CD4-positive, alpha-beta T cell treated with Interleukin-4 for 1 hour (primary cell): ENCODE data around the gene CABP7.

ENCODE experiments used
- DNase-seq, 2 donors: peaks; one replicate each; pipeline ENCODE4 v3.0.0-alpha.2; 2020 to 2022

Gene CABP7

DNA sequence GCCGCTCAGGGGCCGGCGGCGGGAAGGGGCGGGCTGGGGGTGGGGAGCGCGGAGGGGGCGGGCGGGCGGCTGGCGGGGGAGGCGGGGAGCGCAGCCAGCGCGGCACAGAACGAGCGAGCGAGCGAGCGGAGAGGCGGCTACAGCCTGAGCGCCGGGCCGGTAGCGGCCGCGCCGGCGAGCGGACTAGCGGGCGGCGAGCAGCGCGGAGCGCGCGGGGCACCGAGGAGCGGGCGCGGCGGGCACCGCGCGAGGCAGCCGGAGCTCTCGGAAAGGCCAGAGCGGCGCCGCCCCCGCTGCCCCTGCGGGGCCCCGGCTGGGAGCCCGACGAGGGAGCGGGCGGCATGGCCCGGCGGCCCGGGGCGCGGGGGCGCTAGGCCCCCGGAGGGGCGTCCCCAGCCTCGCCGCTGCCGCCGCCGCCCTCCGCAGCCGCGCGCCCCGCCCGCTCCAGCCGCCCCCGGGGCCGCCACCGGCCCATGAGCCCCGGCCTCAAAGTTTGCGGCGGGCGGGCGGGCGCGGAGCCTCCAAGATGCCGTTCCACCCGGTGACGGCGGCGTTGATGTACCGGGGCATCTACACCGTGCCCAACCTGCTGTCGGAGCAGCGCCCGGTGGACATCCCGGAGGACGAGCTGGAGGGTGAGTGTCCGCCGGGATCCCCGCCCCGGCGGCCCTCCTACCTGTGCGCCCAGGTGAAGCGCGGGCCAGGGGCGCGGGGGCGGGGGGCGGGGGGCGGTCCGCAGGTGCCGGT is at the start of gene CABP7:
CABP7 (plus strand) TSS at position 105 of the 747 bp plus-strand sequence; CDS start at position 527, 422 bp downstream.
- no peak for DNase-seq

DNA sequence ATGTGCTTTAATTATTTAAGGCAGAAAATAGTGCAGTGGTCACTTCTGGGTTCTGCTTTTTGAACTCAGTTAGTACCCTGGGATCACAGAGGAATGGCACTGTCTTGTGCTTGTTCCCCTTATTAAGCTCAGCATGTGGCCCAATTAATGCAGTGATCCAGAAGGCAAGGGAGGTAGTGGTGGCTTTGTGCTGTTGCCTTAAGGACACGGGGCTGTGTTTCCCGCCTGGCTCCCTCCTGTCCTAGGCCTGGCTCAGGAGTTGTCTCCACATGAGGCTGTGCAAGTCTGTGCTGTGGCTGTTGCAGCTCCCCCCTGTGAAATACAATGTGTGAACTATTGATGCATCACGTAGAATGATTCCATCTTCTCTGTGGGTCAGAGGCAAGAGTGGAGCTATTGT is 49.2 kb upstream of the CABP7 start:
- DNase-seq = no peak

DNA sequence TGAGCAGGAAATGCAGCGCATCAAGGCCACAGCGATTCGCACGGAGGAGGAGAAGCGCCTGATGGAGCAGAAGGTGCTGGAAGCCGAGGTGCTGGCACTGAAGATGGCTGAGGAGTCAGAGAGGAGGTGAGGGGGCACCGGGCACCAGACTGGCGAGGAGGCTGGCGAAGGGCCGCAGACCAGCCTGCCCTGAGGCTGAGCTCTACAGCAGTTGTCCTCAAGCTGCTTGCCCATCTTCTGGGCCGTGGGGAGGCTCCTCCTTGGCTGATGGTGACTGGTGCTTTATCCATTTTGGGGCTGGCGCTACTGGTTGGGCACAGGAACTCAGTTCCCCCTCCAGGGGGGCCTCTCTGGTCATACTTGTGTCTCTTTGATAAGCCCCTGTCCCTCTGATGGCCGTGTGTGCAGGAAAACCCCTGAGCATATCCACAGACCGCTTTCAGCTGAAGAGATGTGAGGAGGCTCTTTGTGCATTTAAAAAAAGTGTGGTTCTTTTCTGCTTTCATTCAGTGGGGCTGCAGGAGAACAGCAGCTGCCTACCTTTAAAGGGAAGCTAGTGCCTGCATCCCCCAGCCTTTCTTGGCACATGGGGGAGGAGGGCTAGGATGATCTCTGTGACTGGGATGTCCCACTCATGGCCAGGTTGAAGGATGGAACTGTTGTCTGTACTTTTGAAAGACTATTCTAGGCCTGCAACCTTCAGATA is 46.3 kb upstream of the CABP7 start:
- no peak for DNase-seq

DNA sequence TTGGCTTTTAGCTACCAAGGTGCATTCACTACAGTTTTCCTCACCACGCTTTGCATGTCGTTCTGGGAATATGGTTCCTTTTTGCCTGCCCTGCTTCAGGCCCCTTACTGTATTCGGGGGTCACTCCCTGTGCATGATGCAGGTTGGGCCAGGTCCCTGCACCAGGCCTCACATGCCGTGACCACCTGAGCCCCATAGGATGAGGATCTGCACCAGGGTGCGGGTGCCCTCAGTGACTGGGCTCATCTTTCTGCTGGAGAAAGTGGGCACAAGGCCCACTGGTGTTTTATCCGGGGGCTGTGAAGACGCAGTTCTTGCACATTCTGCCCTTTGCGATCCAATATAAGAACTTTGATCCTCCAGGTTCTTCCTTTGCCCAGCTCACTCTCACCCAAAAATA is 45.7 kb upstream of the CABP7 start:
- no peak for DNase-seq

DNA sequence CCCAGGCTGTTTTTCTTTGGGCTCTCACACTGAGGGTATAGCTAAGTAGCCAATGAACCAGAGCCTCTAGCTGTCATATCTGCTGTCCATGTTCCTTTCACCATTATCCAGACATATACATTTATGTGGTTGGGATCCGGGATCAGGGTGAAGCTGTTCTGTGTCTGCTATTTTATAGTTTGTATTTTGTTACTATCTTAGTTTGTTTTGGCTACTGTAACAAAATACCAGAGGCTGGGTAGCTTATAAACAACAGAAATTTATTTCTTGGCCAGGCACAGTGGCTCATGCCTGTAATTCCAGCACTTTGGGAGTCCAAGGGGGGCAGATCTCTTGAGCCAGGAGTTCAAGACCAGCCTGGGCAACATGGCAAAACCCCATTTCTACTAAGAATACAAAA is 40.5 kb upstream of the CABP7 start:
- DNase-seq = no peak

DNA sequence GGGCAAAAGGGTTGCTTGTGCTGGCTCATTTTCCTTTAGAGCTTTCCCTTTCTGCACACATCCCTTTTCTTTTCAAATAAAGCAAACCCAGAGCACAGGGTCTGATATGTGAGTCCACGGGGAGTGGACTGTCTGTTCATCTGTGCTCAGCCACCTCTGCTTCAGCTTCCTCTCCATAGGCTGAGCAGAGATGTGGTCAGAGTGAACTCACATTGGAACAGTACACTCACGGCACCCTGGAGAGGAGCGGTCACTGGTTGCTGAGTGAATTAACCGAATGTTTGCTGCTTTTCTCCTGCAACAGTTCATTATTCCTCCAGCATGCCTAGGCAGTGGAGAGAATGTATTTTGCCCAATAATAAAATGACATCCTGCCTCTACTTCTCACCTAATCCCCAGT is 36.3 kb upstream of the CABP7 start:
- no peak for DNase-seq

DNA sequence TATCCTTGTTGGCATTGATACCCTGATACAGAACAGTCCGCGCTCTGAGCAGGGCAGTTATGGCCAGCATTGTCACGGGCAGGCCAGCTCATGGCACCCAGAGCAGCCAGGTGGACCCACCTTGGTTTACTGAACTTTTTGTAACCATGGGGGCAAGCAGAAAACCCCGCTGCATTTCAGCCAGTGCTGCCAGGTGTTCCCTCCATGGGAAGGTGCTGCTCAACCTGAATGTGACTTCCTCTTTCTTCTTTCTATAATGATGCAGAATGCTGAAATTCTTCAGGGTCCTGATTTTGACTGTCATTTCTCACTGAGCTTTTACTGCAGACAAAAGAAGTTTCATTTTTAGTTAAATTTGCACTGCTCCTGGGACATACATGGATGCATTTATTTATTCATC is 35.6 kb upstream of the CABP7 start:
- no peak for DNase-seq

DNA sequence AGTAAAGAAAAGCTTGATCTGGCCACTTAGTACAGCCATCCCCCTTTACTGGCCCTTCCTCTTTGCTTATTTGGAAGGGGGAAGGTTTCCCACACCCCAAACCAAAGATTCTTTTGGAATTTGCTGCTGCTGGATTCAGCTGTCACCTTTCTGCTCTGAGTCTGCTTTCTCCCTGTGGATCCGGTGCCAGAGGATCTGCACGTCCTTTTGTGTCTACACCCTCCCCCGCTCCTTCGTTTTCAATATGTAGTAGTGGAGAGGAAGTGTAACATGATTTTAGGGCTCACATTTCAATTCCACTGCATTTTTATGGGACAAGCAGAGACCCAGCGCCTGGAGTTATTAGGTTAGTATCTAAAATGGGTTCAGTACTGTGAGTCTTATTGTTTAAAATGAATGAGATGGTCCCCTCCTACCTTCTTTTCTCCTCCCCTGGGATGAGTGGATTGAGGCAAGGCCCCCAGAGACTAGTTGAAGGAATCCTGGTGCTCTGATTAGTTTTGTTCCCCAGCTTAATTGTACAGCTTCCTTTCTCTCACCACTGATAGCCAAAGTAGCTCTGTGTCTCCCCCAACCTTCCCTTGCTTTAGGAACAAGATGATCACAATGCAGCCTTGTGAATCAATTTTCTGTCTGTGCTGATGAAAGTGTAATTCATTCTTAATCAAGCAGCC is 30.5 kb upstream of the CABP7 start:
- no peak for DNase-seq

DNA sequence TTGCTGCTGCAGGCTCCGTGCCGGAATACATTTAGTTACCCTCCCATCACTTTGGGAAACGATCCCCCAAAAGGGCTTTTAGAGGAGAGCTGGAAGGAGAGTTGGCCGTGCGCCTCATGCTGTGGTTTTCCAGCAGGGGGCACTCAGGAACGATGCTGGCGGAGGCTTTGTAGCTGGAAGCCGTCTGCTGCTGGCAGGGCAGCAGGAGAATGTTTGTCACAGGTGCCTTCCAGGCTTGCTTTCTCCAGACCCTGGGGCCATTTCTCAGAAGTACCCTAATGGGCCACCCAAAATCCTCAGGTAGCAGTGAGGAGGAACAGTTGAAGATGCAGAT is 30.0 kb upstream of the CABP7 start:
- DNase-seq = peak in 1 of 2 donors; percentile 29

DNA sequence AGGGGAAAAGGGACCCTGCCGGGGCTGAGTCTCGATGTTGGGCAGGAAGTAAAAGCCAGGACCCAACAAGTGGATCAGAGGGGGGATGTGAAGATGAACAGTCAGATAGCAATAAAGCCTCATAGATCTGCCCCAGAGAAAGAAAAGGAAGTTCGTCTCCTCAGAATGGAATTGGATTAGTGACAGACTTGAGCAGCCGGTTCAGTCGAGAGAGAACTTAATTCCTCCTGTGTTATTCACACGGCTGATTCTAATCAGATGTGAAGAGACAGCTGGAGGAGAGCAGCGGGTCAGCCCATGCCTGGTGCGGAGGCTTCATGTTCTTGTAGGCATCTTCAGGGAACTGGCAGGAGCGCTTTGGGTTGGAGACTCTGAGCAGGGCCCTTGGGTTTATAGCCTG is 29.3 kb upstream of the CABP7 start:
- DNase-seq = no peak

DNA sequence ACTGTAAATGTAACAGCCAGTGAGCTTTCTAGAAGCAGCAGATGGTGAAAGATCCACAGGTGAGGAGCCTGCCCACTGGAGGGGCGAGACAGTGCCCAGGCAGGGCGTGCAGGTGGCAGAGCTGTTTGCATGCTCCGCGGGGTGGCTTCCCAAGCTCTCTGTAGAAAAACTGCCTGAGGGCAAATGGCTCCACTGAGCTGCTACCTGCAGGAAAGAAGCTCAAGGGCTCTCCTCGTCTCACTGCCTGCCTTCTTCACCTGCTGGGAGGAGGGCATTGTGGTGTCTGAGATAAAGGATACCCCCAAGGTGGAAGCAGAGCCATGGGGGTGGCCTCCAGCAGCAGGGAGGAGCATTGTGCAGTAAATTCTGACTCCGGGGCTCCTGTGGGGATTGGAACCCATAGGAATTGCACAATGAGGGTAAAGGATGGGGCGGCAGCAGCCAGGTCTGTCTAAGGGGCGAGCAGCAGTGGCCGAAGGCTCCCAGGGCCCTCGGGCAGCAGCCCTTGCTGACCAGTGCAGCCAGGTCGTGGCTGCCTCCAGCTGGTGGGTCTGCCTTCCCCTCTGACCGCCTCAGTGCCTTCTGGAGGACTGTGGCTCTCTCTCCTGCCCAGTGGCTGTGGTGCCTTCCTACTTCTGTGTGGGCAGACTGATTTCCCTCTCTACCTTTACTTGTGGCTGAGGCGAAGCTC is 28.0 kb upstream of the CABP7 start:
- DNase-seq = no peak

DNA sequence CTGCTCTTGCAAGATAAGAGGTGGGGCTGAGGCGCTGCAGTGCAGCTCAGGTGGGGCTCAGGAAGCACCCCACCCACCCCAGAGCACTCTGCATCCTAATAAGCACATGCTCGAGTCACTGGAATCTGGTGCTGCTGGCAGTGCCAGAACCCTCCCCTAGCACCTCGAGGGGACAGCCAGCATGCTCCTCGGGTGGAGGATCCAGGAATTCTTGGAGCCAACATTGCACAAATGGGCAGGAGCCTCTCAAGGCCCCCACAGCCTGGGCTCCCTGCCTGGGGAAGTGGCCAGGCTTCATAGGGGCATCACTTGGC is 27.5 kb upstream of the CABP7 start:
- no peak for DNase-seq

DNA sequence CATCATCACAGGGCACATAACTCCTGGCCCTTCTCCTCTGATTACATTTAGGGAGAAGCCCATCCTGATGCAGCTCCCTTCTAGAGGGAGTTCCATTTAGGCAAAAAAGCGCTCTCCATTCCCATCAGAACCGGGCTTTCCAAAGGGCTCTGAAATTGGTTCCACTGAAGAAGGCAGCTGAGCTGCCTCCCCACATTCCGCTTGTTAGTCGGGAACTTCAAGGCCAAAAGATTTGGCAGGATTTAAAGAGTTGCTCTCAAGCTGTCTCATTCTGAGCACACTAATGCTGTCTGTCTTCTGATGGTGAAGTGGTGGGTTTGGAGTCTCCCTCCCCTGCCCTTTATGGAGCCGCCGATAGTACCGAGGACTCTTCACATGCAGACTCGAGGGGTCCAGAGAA is 26.6 kb upstream of the CABP7 start:
- DNase-seq = no peak

DNA sequence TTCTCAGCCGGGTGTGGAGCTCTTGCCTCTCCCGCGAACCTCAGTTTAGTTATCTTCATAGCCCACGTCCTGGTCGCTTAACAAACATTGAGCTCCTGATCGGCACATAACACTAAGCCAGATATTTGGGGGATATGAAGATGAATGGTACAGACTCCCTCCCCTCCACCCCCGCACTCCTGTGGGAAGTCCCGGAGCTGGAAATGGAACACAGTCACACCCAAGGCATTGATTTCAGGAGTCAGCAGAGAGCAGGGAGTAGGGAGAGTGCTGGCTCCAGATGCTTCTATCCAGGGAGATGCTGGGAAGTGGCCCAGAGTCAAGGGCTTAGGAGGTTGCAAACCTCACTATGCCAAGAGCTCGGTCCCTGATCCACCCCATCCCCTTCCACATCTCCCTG is 26.1 kb upstream of the CABP7 start:
- no peak for DNase-seq

DNA sequence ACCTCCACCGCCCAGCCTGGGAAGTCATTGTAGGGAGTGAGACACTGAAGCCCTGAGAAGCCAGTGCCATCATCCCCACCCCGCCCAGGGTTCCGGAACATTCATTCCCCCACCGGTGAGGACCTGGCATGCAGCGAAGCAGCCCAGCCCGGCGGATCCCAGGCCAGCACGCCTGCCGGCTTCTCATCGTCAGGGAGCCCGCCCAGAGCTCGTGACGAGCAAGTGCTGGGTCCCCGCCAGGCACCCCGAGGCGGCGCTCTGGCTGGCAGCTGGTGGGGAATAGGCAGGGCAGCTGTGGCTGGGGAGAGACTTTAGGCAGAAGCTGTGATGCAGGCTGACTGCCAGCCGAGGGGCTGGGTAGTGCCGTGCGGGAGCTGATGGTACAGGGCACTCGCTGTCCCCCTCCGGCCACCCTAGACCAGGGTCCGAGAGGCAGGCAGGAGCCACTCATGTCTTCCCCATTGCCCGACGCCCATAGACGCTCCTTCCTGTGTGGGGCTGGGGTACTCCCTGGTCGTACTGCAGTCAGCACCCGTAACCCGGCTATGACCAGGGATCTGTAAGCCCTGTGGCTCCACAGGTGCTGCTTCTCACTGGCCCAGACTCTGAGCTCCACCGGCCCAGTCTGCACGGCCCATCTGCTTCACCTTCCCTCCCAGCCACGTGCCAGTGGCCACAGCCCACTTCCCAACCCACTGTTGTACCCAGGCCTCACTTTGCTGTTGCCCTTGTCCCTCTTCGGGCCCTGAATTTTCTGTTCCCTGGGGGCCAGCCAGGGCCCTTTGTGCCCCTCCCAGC is 24.5 kb upstream of the CABP7 start:
- no peak for DNase-seq

DNA sequence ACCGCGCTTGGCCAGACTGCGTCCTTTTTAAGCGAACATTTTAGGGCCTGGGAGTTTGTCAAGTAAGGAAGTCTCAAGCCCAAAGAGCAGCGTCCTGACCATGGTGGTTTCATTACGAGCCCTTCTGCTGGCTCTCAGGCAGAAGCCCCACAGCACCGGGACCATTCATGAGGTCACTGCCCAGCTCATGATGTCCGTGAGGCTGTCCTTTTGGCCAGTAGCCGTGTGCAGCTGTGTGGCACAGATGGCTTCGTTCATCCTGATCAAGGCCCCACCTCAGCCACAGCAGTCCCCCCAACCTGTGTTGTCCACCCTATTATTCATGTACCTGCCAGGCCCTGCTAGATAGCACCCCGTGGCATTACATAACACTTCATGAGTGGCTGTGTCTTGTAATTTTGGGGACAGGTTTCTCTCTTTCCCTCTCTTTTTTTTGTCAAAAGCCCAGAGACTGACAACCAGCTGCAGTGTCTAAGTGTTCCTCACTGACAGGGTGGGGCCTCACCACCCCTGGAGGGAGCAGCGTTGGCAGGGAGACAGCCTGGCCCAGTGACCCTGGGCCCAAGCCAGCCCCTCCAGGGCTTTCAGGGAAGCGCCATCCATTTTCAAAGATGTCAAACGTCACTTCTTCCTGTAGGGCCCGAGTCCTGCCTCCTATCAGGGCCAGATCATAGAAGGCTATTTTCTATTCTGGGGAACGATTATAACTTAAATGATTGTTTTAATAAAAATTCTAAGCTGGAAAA is 21.8 kb upstream of the CABP7 start:
- DNase-seq = no peak

DNA sequence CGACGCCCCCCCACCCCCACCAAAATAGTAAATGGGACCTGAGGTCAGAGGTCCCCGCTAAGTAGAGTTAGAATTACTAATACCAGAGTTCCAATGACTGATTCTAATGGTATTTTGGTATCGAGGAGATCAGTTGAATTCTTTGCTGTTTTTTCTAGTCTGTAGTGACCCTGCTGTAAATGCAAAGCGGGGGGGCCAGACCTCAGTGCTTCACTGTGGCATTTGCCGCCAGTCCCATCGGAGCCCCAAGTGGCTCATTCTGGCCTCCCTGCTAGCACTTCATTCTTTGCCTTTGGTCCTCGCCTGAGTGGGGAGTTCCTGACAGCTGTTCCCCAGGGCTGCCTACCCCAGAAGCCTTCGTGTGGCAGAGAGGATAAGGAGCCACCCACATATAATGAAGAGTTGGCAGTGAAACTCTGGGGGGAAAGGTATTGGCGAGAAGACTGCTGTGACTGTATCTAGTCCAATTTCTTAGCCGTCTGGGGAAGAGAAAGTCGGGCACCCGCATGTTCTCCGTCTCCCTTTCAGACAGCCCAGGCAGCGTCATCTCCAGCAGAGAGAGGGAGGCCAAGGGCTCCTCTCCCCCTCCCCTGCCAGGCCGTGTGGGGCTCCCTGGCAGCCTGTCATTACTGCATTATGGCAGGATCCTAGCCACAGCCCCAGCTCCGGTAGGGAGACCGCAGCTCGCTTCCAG is 19.4 kb upstream of the CABP7 start:
- no peak for DNase-seq

DNA sequence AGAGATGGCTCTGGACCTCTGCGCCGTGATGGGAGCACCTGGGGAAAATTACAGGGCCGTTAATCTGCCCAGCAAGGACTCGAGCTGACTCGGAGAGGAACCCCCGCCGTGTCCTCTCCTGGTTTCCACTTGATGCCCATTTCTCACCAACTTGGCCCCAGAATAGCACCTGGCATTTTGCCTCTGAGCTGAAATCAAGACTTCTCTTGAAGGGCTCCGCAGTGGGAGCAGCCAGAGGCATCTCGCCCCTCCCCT is 19.0 kb upstream of the CABP7 start:
- no peak for DNase-seq

DNA sequence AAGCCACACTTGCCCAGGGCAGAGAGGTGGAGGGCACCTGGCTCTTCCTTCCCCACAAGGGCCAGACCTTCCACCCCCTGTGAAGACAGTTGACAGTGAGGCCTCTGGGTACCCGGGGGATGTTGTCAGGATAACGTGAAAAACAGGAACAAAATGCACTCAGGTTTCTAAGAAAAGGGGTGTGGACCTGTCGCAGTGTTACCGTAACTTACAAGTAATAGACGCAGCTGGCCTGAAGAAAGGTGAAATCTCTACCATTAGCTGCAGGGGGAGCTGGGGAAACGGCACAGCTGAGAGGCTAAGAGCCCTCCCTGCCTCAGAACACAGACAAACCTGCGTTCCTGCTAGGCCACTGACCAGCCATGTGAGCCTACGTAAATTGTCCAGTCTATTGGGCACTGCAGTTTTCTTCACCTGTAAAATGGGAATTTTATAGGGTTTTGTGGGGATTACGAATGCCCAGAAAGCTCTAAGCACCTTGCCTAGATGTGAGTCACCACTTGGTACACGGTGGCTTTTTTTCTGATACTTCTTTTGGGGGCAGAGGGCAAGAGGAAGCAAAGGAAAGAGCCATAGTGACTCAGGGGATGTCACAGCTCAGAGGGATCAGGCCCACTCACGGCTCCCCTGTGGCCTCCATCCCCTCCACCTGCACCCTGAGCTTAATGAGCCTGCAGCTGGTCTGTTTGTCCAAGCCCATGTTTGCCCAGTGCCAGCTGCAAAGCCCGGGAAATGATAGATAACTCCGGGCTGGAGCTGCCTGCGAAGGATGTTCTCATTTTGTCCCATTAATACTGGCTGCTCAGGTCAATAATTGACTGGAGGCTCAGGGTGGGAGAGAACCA is 18.4 kb upstream of the CABP7 start:
- peak; percentile 31 to 34 for DNase-seq

DNA sequence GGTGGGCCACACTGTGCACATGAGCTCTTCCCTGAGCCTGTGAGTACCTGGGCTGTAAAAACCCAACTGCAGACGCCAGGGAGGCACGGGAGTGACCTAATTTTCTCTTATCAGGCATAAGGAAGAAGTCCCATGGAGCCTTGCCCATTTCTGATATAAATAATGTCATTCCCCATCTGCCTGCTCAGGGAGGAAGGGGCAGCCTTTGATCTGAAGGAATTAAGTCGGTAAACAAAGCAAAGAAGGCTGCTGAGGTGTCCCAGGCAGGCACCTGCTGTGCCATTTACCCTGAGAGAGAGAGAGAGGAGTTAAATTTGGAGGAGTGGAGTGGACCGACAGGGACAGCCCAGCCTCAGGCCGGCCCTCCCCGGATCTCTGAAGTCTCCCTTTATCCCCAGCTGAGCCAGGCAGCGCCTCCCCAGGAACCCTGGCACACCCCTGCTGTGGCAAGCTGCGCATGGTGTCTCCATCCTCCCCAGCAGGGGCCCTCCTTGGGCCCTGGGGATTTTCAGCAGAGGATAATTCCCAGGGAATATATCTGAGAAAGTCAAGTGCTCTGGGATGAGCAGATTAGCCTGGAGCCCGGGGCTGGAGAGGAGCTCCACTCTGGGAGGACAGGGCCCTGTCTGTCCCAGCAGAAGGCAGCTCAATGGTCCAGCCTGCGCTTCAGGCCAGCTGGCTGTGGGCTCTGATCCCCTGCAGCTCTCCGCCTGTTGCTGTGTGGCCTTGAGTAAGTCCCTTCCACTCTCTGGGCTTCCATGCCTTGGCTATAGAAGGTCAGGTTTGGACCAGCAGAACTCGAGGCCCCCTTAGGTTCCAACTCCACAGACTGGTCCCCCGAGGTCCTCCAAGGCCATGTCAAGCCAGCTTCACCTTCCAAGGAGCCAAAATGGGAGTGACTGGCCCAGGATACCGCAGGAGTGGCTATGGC is 17.5 kb upstream of the CABP7 start:
- no peak for DNase-seq
